Fibroblast of villous mesenchyme (primary cell): Measurements from ENCODE around the gene GPR155. TPM values are rescaled to one million over a fixed set of nuclear protein-coding genes. Genes with fewer than 3 reads are reported as not detected.
A peak's percentile ranks its signal among the peaks of the same experiment; 100 is the strongest.
"Not testable (repeated sequence)": the region's sequence is repeated elsewhere in the genome, so short reads cannot be mapped to it uniquely, and the experiment has no call there.

Experiments
- DNase-seq: peaks from one replicate; pipeline ENCODE4 v3.0.0-alpha.2; 2010; ENCODE audit warnings: low read depth
- H3K4me3 ChIP-seq: 2 replicates; pipeline ENCODE4 v1.5.1; 2011; ENCODE audit warnings: low read depth, mild to moderate bottlenecking, low read length
- CTCF ChIP-seq: IDR thresholded peaks from 2 replicates; pipeline ENCODE4 v1.5.1; 2012; ENCODE audit warnings: low read depth, mild to moderate bottlenecking, low read length; ENCODE audit not compliant: insufficient read depth
- total RNA-seq: library from RNA; depleted of rRNA; stranded (reverse); fragments of >200 nt; gene quantifications from 2 replicates; pipeline ENCODE4 v1.2.3, GENCODE V29; 2012

GPR155 gene
- total RNA-seq, 1 donor, result 3.9 TPM

GRCh38 chr2:174395284-174395968, 91.4 kb downstream of the GPR155 start, which contains the start of gene SCRN3:
Gene SCRN3, plus strand, starts transcription at chr2:174395730. Its CDS starts 2,554 bp downstream, at chr2:174398284.
- peak within 1 kb of the TSS; percentile 91 for H3K4me3 ChIP-seq
- no peak for TF ChIP-seq CTCF
- DNase-seq, result peak; percentile 82

GRCh38 chr2:174392706-174393105, 94.1 kb downstream of the GPR155 start:
- DNase-seq, result no peak
- no peak overlapping the region for H3K4me3 ChIP-seq
- TF ChIP-seq CTCF, result no peak

- not testable (repeated sequence) for H3K4me3 ChIP-seq, DNase-seq
These were observed 96.5 kb downstream of the GPR155 start for GRCh38 chr2:174390303-174390702.

DNA sequence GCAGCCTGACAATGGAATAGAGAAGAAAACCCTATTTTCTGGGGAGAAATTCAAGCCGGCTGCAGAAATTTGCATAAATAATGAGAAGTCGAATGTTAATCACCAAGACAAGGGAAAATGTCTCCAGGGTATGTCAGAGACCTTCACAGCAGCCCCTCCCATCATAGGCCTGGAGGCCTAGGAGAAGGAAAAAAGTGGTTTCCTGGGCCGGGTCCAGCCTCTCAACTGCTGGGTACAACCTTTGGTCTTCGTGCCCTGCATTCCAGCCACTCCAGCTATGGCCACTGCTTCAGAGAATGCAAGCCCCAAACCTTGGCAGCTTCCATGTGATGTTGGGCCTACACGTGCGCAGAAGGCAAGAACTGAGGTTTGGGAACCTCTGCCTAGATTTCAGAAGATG, 97.3 kb downstream of the GPR155 start:
- H3K4me3 ChIP-seq, result no peak overlapping the region
- TF ChIP-seq CTCF, result no peak
- DNase-seq, result no peak

DNA sequence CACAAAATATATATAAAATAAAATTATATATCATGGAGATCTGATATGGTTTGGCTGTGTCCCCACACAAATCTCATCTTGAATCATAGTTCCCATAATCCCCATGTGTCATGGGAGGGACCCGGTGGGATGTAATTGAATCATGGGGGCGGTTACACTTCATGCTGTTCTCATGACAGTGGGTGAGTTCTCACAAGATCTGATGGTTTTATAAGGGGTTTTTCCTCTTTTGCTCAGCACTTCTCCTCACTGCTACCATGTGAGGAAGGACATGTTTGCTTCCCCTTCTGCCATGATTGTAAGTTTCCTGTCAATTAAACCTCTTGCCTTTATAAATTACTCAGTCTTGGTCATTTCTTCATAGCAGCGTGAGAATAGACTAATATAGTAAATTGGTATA, 98.1 kb downstream of the GPR155 start:
- not testable (repeated sequence) for DNase-seq, H3K4me3 ChIP-seq

- H3K4me3 ChIP-seq, result no peak overlapping the region
- DNase-seq, result no peak
- TF ChIP-seq CTCF, result no peak
These were observed 101.6 kb downstream of the GPR155 start for GRCh38 chr2:174385201-174385600.

DNA sequence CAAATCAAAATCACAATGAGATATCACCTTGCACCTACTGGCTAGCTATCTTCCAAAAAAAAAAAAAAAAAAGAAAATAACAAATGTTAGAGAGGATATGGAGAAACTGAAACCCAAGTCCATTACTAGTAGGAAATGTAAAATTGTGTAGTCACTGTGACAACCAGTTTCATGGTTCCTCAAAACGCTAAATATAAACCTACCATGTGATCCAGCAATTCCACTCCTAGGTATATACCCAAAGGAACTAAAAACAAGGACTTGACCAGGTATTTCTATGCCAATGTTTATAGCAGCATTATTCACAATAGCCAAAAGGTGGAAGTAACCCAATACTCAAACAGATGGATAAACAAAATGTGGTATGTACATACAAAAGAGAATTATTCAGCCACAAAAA, 103.0 kb downstream of the GPR155 start:
- no peak overlapping the region for H3K4me3 ChIP-seq
- DNase-seq, result no peak
- TF ChIP-seq CTCF, result no peak

Other genes starting within 250 kb of the GPR155 start
- gene OLA1, start 238.5 kb downstream of the GPR155 start, total RNA-seq, result 68.3 and 101 TPM in 2 replicates
- under 0.01 and 0.43 TPM in 2 replicates for gene SP9, start 152.1 kb downstream of the GPR155 start, total RNA-seq
- 23.7 and 25.1 TPM in 2 replicates for gene SCRN3, start 91.3 kb downstream of the GPR155 start, total RNA-seq
- gene WIPF1, start 110.8 kb upstream of the GPR155 start, total RNA-seq, result 13.0 and 15.1 TPM in 2 replicates